H1 (cell line): ENCODE measurements around the gene MRPL9. TPM values are rescaled to one million over a fixed set of nuclear protein-coding genes. Genes with fewer than 3 reads are reported as not detected.

Source experiments
- polyA plus RNA-seq, 7 experiments: library from polyadenylated mRNA; depleted of rRNA in 3 of 7; stranded (reverse) in 5 of 7; unstranded in 2 of 7; fragments of >200 nt in 5 of 7; fragments of 200-250 nt in 2 of 7; gene quantifications; 1 replicate in 5 of 7; 2 replicates in 1 of 7; 4 replicates in 1 of 7; pipeline versions ENCODE4 v1.2.1 to v1.2.3, GENCODE V29; 2011 to 2013; ENCODE audit warnings: missing spikeins in 2 of 7, mixed read lengths in 2 of 7
- total RNA-seq: library from RNA; stranded (reverse); fragmentation: NEBNext Ultra II Directional; extraction: Animal tissue kit (Norgen Biotek cat#: 25700); gene quantifications from 2 replicates; pipeline ENCODE4 v1.2.1, GENCODE V29; 2021
- TF ChIP-seq, protein P1 (sequence below), 3 experiments: IDR thresholded peaks; 1 replicate in 2 of 3; 2 replicates in 1 of 3; pipeline versions ENCODE4 v1.5.1 to v1.6.1; 2011; ENCODE audit warnings: low read length in 3 of 3, mild to moderate bottlenecking in 3 of 3, inconsistent platforms in 2 of 3, low read depth in 1 of 3, moderate library complexity in 1 of 3; ENCODE audit not compliant: insufficient read depth in 1 of 3; ENCODE audit errors: control extremely low read depth in 1 of 3

Gene MRPL9
- total and polyA plus RNA-seq, 2 of the 8 experiments (the other 6 are each of a cell fraction or from before 2014, with no cell fraction given): 74.9 to 113 TPM

DNA sequence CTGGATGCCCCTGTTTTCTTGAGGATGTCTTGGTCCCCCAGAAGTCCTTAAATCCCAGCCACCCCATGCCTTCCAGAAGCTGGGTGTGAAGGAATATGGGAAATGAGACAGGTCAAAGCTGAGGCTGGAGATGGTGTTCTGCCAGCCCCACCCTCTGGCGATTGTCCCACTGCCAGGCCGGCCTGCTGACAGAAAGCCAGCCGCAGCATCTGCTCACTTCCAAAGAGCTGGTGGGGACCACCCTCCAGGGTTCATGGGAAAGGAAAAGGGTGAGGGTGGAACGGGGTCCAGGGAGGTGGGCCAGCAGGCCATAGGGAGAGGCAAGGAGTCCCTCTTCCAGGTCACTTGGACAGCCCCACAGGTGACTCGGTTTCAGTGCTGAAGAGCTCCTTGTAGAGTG lies 43.8 kb upstream of the MRPL9 start (continued):
- TF ChIP-seq, protein P1, sequence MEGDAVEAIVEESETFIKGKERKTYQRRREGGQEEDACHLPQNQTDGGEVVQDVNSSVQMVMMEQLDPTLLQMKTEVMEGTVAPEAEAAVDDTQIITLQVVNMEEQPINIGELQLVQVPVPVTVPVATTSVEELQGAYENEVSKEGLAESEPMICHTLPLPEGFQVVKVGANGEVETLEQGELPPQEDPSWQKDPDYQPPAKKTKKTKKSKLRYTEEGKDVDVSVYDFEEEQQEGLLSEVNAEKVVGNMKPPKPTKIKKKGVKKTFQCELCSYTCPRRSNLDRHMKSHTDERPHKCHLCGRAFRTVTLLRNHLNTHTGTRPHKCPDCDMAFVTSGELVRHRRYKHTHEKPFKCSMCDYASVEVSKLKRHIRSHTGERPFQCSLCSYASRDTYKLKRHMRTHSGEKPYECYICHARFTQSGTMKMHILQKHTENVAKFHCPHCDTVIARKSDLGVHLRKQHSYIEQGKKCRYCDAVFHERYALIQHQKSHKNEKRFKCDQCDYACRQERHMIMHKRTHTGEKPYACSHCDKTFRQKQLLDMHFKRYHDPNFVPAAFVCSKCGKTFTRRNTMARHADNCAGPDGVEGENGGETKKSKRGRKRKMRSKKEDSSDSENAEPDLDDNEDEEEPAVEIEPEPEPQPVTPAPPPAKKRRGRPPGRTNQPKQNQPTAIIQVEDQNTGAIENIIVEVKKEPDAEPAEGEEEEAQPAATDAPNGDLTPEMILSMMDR (IDR thresholded peaks at IDR 0.05; ENCODE audit: control extremely low read depth in 1 of 3, insufficient read depth in 1 of 3, low read depth in 1 of 3, low read length in 3 of 3): no peak
